ENCODE data around the gene MUSTN1.

MUSTN1 gene

GRCh38 chr3:52871761-52872160 lies 36.9 kb upstream of the MUSTN1 start:
- no peak for DNase-seq
- Histone ChIP-seq H3K36me3 (ENCODE audit: control insufficient read depth in 1 of 2, insufficient read depth in 2 of 2, low read length in 2 of 2) (no peaks in the 10 kb centered on the region), H3K79me2 (ENCODE audit: control insufficient read depth, insufficient read depth, low read length, poor library complexity) (no peaks in the 10 kb centered on the region), H3K9me3 (ENCODE audit: insufficient read depth, low read depth, low read length) (no peaks in the 10 kb centered on the region), H3K23ac (ENCODE audit: low read length) (no peak overlapping the region), H3K14ac (ENCODE audit: low read length) (no peak overlapping the region), H3K4me2 (ENCODE audit: low read length) (no peak overlapping the region), H2BK120ac (ENCODE audit: insufficient read depth, low read length, poor library complexity) (no peak overlapping the region), H2BK5ac (ENCODE audit: low read depth, low read length, poor library complexity) (no peak overlapping the region), H4K12ac (ENCODE audit: low read depth, low read length) (no peak overlapping the region), H3K27me3 (ENCODE audit: insufficient read depth, low read length) (no peaks in the 10 kb centered on the region), H2AK5ac (ENCODE audit: low read length) (no peak overlapping the region), H2BK12ac (ENCODE audit: low read length) (no peak overlapping the region), H3K9ac (ENCODE audit: low read length) (no peak overlapping the region), H3K79me1 (ENCODE audit: low read length) (no peaks in the 10 kb centered on the region), H3K4me1 (ENCODE audit: control insufficient read depth in 1 of 2, insufficient read depth in 2 of 2, low read length in 2 of 2) (peaks cover 0 to 2% of the 10 kb centered on the region in 2 experiments), H3K27ac (ENCODE audit: low read depth, low read length) (no peak overlapping the region), H3K4ac (ENCODE audit: low read depth, low read length) (no peak overlapping the region), H4K91ac (ENCODE audit: low read depth, low read length) (no peak overlapping the region), H3K18ac (ENCODE audit: low read length) (no peak overlapping the region), H3K4me3 (ENCODE audit: low read depth, low read length) (no peak overlapping the region), H4K8ac (ENCODE audit: low read depth, low read length) (no peak overlapping the region), H2AFZ (ENCODE audit: insufficient read depth, low read length, poor library complexity) (no peak overlapping the region)
- no CpG with 5 or more reads among the region's 9 CpGs for WGBS (ENCODE audit: extremely low coverage, insufficient coverage, insufficient read length)

DNA sequence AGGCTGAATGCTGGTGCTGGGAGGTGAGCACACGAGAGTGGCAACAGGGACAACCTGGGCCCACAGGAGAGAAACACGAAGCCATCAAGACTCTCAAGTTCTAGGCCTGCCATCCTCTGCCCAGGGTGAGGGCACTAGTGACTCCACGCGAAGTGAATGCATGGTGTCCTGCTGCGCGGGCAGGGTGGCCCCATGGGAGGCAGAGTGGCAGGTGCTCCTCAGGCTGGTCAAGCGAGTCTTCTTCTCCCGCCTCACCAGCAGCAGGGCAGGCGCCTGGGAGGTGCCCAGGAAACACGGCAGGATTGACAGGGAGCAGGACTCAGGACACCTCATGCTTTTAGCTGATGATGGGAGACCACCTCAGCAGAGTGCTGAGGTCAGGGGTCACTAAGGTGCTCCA lies 35.7 kb upstream of the MUSTN1 start:
- no peaks in the 10 kb centered on the region for H3K27me3 ChIP-seq (ENCODE audit: insufficient read depth, low read length)
- no peak overlapping the region for H3K4ac ChIP-seq (ENCODE audit: low read depth, low read length)
- H2AK5ac ChIP-seq (ENCODE audit: low read length) = no peak overlapping the region
- no peaks in the 10 kb centered on the region for H3K36me3 ChIP-seq (ENCODE audit: control insufficient read depth in 1 of 2, insufficient read depth in 2 of 2, low read length in 2 of 2)
- no peaks in the 10 kb centered on the region for H3K4me1 ChIP-seq (ENCODE audit: control insufficient read depth in 1 of 2, insufficient read depth in 2 of 2, low read length in 2 of 2)
- H3K4me3 ChIP-seq (ENCODE audit: low read depth, low read length) = no peak overlapping the region
- H2BK12ac ChIP-seq (ENCODE audit: low read length) = no peak overlapping the region
- H3K23ac ChIP-seq (ENCODE audit: low read length) = no peak overlapping the region
- H3K79me2 ChIP-seq (ENCODE audit: control insufficient read depth, insufficient read depth, low read length, poor library complexity) = no peaks in the 10 kb centered on the region
- H3K9ac ChIP-seq (ENCODE audit: low read length) = no peak overlapping the region
- no peak overlapping the region for H3K18ac ChIP-seq (ENCODE audit: low read length)
- no peak overlapping the region for H2AFZ ChIP-seq (ENCODE audit: insufficient read depth, low read length, poor library complexity)
- no peak overlapping the region for H3K27ac ChIP-seq (ENCODE audit: low read depth, low read length)
- no peaks in the 10 kb centered on the region for H3K79me1 ChIP-seq (ENCODE audit: low read length)
- DNase-seq = no peak
- WGBS (ENCODE audit: extremely low coverage, insufficient coverage, insufficient read length) = no CpG with 5 or more reads among the region's 10 CpGs
- no peak overlapping the region for H3K14ac ChIP-seq (ENCODE audit: low read length)
- H4K8ac ChIP-seq (ENCODE audit: low read depth, low read length) = no peak overlapping the region
- no peak overlapping the region for H2BK120ac ChIP-seq (ENCODE audit: insufficient read depth, low read length, poor library complexity)
- H3K9me3 ChIP-seq (ENCODE audit: insufficient read depth, low read depth, low read length) = peaks cover 8% of the 10 kb centered on the region
- no peak overlapping the region for H3K4me2 ChIP-seq (ENCODE audit: low read length)
- H4K12ac ChIP-seq (ENCODE audit: low read depth, low read length) = no peak overlapping the region
- H2BK5ac ChIP-seq (ENCODE audit: low read depth, low read length, poor library complexity) = no peak overlapping the region
- no peak overlapping the region for H4K91ac ChIP-seq (ENCODE audit: low read depth, low read length)

DNA sequence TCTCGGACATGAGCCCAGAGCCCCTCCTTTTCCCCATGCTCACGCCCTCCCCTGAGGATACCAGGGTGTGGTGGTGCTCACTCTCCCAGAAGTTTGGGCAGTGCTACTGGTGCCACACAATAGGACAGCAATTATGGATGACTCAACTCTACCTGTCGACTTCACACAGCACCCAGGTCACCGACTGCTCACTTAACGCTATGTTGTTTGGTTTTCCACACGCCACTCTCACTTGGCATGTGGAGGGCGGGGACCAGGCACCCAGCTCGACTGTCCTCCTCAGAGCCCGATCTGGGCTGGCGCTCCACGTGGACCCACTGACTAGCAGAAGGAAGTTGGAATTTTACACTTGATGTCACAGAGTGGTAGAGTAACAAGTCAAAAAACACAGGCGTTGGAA lies 31.6 kb upstream of the MUSTN1 start:
- H4K12ac ChIP-seq (ENCODE audit: low read depth, low read length) = no peak overlapping the region
- H3K4ac ChIP-seq (ENCODE audit: low read depth, low read length) = no peak overlapping the region
- H3K4me2 ChIP-seq (ENCODE audit: low read length) = no peak overlapping the region
- no peak for DNase-seq
- no CpG with 5 or more reads among the region's 12 CpGs for WGBS (ENCODE audit: extremely low coverage, insufficient coverage, insufficient read length)
- H2AK5ac ChIP-seq (ENCODE audit: low read length) = no peak overlapping the region
- H4K91ac ChIP-seq (ENCODE audit: low read depth, low read length) = no peak overlapping the region
- H2BK5ac ChIP-seq (ENCODE audit: low read depth, low read length, poor library complexity) = no peak overlapping the region
- no peak overlapping the region for H3K18ac ChIP-seq (ENCODE audit: low read length)
- no peaks in the 10 kb centered on the region for H3K4me1 ChIP-seq (ENCODE audit: control insufficient read depth in 1 of 2, insufficient read depth in 2 of 2, low read length in 2 of 2)
- H3K79me1 ChIP-seq (ENCODE audit: low read length) = no peaks in the 10 kb centered on the region
- H3K23ac ChIP-seq (ENCODE audit: low read length) = no peak overlapping the region
- no peak overlapping the region for H3K27ac ChIP-seq (ENCODE audit: low read depth, low read length)
- H3K27me3 ChIP-seq (ENCODE audit: insufficient read depth, low read length) = no peaks in the 10 kb centered on the region
- no peak overlapping the region for H3K9ac ChIP-seq (ENCODE audit: low read length)
- no peak overlapping the region for H2BK120ac ChIP-seq (ENCODE audit: insufficient read depth, low read length, poor library complexity)
- H4K8ac ChIP-seq (ENCODE audit: low read depth, low read length) = no peak overlapping the region
- H2AFZ ChIP-seq (ENCODE audit: insufficient read depth, low read length, poor library complexity) = no peak overlapping the region
- no peaks in the 10 kb centered on the region for H3K36me3 ChIP-seq (ENCODE audit: control insufficient read depth in 1 of 2, insufficient read depth in 2 of 2, low read length in 2 of 2)
- H3K9me3 ChIP-seq (ENCODE audit: insufficient read depth, low read depth, low read length) = peaks cover 9% of the 10 kb centered on the region
- H2BK12ac ChIP-seq (ENCODE audit: low read length) = no peak overlapping the region
- H3K14ac ChIP-seq (ENCODE audit: low read length) = no peak overlapping the region
- H3K79me2 ChIP-seq (ENCODE audit: control insufficient read depth, insufficient read depth, low read length, poor library complexity) = no peaks in the 10 kb centered on the region
- H3K4me3 ChIP-seq (ENCODE audit: low read depth, low read length) = no peak overlapping the region

DNA sequence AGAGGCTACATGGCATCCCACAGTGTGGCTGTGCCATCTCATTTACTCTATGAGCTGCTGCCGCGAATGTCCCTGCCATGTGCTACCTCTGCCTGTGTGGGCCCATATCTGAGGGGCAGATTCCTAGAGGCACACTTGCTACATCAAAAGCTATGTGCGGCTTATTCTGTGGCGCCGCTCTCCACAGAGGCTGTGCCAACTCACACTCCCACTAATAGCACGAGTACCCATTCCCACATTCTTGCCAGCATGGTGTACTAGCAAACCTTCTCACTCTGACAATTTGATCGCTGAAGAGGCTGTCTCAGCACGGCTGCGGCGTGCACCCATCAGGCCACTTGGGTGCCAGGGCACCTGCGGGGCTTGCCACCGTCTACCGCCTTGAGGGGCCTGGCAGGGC lies 31.2 kb upstream of the MUSTN1 start:
- H3K9ac ChIP-seq (ENCODE audit: low read length) = no peak overlapping the region
- no peak overlapping the region for H3K18ac ChIP-seq (ENCODE audit: low read length)
- H3K4ac ChIP-seq (ENCODE audit: low read depth, low read length) = no peak overlapping the region
- H2AFZ ChIP-seq (ENCODE audit: insufficient read depth, low read length, poor library complexity) = no peak overlapping the region
- H4K91ac ChIP-seq (ENCODE audit: low read depth, low read length) = no peak overlapping the region
- no peak overlapping the region for H2BK12ac ChIP-seq (ENCODE audit: low read length)
- no CpG with 5 or more reads among the region's 13 CpGs for WGBS (ENCODE audit: extremely low coverage, insufficient coverage, insufficient read length)
- H3K36me3 ChIP-seq (ENCODE audit: control insufficient read depth in 1 of 2, insufficient read depth in 2 of 2, low read length in 2 of 2) = no peaks in the 10 kb centered on the region
- no peak overlapping the region for H2BK5ac ChIP-seq (ENCODE audit: low read depth, low read length, poor library complexity)
- no peaks in the 10 kb centered on the region for H3K27me3 ChIP-seq (ENCODE audit: insufficient read depth, low read length)
- no peak overlapping the region for H3K14ac ChIP-seq (ENCODE audit: low read length)
- no peak overlapping the region for H2AK5ac ChIP-seq (ENCODE audit: low read length)
- no peak overlapping the region for H3K27ac ChIP-seq (ENCODE audit: low read depth, low read length)
- H3K4me1 ChIP-seq (ENCODE audit: control insufficient read depth in 1 of 2, insufficient read depth in 2 of 2, low read length in 2 of 2) = no peaks in the 10 kb centered on the region
- no peak overlapping the region for H2BK120ac ChIP-seq (ENCODE audit: insufficient read depth, low read length, poor library complexity)
- H3K23ac ChIP-seq (ENCODE audit: low read length) = no peak overlapping the region
- DNase-seq = no peak
- peaks cover 9% of the 10 kb centered on the region for H3K9me3 ChIP-seq (ENCODE audit: insufficient read depth, low read depth, low read length)
- no peak overlapping the region for H3K4me2 ChIP-seq (ENCODE audit: low read length)
- no peaks in the 10 kb centered on the region for H3K79me1 ChIP-seq (ENCODE audit: low read length)
- no peak overlapping the region for H4K8ac ChIP-seq (ENCODE audit: low read depth, low read length)
- no peaks in the 10 kb centered on the region for H3K79me2 ChIP-seq (ENCODE audit: control insufficient read depth, insufficient read depth, low read length, poor library complexity)
- H4K12ac ChIP-seq (ENCODE audit: low read depth, low read length) = no peak overlapping the region
- no peak overlapping the region for H3K4me3 ChIP-seq (ENCODE audit: low read depth, low read length)
